Frontal cortex (tissue), 4 donors: Measurements from ENCODE around the gene CLASP1. TPM values are rescaled to one million over a fixed set of nuclear protein-coding genes. Genes with fewer than 3 reads are reported as not detected.
"Not testable (repeated sequence)": the region's sequence is repeated elsewhere in the genome, so short reads cannot be mapped to it uniquely, and the experiment has no call there.

ENCODE experiments used
- DNase-seq, 2 donors: peaks; one replicate each; pipeline ENCODE4 v3.0.0; 2012; ENCODE audit warnings: low spot score in 2 of 2
- FAIRE-seq: peaks from 2 replicates; lab custom pipeline; 2012; peaks lifted over from hg19 to GRCh38; lab: Jason Lieb, UNC
- total RNA-seq: library from RNA; depleted of rRNA; stranded (reverse); fragments of >200 nt; gene quantifications from one replicate; pipeline ENCODE4 v1.2.3, GENCODE V29; 2014
- donor health status: control.
- donor health status: control.
- donor health status: control.

The CLASP1 gene
- total RNA-seq, 1 donor from 2014 or later, result 129 TPM

- DNase-seq (no peak), FAIRE-seq (no peak)
These were observed 21.7 kb downstream of the CLASP1 start for GRCh38 chr2:121627525-121628050.

DNA sequence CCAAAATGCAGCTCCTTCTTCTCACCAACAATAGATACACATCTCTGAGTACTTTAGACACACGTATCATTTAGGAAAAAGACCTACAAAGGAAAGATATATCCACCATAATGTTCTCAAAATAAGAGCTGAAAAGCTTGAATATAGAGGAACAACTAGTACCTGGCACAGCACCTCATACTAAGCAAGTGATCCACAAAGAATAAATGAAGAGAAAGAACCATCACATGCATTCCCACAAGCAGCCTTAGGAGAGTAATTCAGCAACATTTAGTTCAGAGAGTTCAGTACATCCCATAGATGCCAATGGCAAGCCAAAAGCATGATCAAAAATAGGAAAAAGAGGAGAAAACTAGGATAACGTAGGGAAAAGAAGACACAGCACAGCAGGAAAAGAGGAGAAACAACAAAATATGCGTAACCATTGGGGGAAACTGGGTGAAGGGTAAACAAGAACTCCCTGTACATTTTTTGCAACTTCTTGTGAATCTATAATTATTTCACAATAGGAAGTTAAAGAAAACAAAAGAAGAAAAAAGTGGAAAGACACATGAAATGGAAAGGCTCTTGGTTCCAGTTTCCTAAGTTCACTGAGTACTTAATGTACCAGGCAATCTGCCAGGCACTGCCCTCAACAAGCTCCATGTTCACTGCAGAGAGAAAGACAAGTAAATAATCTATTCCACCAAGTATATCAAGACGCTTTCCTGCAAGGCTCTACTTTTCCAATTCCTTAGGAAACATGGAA is 22.3 kb downstream of the CLASP1 start:
- no peak for FAIRE-seq
- no peak for DNase-seq

- no peak for FAIRE-seq
These were observed 23.3 kb downstream of the CLASP1 start for GRCh38 chr2:121625953-121626352.

GRCh38 chr2:121617042-121617599 is 32.1 kb downstream of the CLASP1 start:
- DNase-seq, result no peak
- no peak for FAIRE-seq

More at GRCh38 chr2:121625953-121626352, 23.3 kb downstream of the CLASP1 start:
- no peak for DNase-seq

GRCh38 chr2:121613774-121614173 is 35.5 kb downstream of the CLASP1 start:
- FAIRE-seq, result no peak
- no peak for DNase-seq

- FAIRE-seq (no peak), DNase-seq (no peak)
These were observed 36.1 kb downstream of the CLASP1 start for GRCh38 chr2:121613152-121613551.

GRCh38 chr2:121611730-121612705 is 37.2 kb downstream of the CLASP1 start:
- FAIRE-seq (no peak), DNase-seq (no peak)

GRCh38 chr2:121611048-121611649 is 38.1 kb downstream of the CLASP1 start:
- not testable (repeated sequence) for FAIRE-seq, DNase-seq

DNA sequence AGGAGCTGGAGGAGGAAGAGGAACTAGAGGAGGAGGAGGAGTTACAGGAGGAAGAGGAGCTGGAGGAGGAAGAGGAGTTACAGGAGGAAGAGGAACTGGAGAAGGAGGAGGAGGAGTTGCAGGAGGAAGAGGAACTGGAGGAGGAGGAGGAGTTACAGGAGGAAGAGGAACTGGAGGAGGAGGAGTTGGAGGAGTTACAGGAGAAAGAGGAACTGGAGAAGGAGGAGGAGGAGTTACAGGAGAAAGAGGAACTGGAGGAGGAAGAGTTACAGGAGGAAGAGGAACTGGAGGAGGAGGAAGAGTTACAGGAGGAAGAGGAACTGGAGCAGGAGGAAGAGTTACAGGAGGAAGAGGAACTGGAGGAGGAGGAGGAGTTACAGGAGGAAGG is 38.8 kb downstream of the CLASP1 start:
- not testable (repeated sequence) for DNase-seq, FAIRE-seq

- no peak for FAIRE-seq
These were observed 40.3 kb downstream of the CLASP1 start for GRCh38 chr2:121608967-121609366.

GRCh38 chr2:121608367-121608766 is 40.9 kb downstream of the CLASP1 start:
- DNase-seq (no peak), FAIRE-seq (no peak)

More at GRCh38 chr2:121608967-121609366, 40.3 kb downstream of the CLASP1 start:
- DNase-seq, result no peak

- DNase-seq (no peak), FAIRE-seq (no peak)
These were observed 43.2 kb downstream of the CLASP1 start for GRCh38 chr2:121605820-121606733.

DNA sequence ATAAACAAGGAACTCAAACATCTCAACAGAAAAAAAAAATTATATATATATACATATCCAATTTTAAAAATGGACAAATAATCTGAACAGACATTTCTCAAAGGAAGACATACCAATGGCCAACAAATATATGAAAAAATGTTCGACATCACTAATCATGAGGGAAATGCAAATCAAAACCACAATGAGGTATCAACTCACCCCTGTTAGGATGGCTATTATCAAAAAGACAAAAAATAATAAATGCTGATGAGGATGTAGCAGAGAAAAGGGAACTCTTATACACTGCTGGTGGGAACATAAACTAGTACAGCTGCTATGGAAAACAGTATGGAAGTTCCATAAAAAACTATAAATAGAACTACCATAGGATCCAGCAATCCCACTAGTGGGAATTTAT is 46.1 kb downstream of the CLASP1 start:
- FAIRE-seq, result no peak
- DNase-seq, result no peak

- DNase-seq (no peak), FAIRE-seq (no peak)
These were observed 49.2 kb downstream of the CLASP1 start for GRCh38 chr2:121599963-121600651.

DNA sequence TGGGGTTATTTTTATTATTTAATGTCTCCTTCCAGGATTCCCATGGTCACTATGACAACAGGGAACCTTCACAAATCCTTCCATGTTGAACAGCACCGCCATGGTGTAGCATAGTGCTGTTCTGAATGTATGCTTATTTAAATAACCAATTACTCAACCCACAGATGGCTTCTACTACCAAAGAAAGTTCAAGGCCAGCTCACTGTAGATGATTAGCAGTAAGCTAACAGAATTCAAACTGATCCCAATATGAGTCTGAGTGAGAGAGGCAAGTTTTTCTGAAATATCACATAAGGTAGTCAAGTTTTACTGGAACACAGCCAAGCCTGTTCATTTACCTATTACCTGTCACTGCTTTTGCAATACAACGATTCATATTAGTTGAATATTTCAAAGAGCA is 51.2 kb downstream of the CLASP1 start:
- DNase-seq (no peak), FAIRE-seq (no peak)

DNA sequence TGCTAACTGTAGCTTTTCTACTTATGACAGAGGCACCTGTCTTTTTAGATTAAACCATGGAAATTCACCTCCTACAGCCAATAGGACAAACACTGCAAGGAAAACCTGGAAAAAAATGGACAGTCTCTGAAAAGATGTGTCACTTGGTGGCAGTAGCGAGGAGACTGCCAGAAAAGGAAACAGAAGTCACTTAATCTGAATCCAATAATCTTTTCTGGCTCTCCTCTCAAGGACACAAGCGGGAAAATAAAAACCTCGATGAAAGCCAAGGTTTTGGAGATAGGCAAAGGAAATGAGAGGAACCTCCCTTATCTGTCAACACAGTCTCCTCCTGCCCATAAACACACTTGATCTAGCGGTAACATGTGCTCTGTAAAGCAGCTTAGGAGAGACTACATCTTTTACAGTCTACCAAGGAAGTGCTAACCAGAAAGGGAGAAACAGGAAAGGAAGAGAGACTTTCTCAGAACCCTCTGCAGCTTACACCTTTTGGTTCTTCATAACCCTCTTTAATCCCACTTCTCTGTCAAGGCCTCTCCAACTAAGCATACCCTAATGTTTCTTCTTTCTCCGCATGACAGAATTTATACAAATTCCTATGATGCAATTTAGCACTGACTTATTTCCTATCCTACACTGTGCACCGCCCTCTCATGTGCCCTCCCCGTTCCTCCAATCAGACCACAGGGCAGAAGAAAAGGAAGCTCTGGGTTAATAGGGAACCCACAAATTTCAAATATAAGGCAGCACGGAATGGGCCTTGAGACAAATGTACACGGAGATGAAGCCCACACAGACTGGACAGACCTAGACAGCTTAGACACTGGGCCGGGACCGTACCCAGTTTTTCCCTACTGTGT is 52.8 kb downstream of the CLASP1 start:
- DNase-seq (peak; percentile 10 to 52), FAIRE-seq (no peak)
